Measurements from ENCODE around the gene INAFM2. TPM values are rescaled to one million over a fixed set of nuclear protein-coding genes. Genes with fewer than 3 reads are reported as not detected.

INAFM2 gene
- total RNA-seq, 1 experiment from 2014 or later, result 25.4 TPM

- DNase-seq, result no peak
- Histone ChIP-seq H2AK5ac (ENCODE audit: insufficient read length, low read length) (no peak overlapping the region), H3K9me3 (ENCODE audit: control insufficient read depth, low read depth, low read length) (no peaks in the 10 kb centered on the region), H2BK12ac (ENCODE audit: insufficient read length, low read depth, low read length) (no peak overlapping the region), H2BK15ac (ENCODE audit: low read depth, low read length) (no peak overlapping the region), H3K79me1 (ENCODE audit: insufficient read depth, low read depth, low read length, poor library complexity, severe bottlenecking) (no peaks in the 10 kb centered on the region), H2AFZ (ENCODE audit: low read length) (no peak overlapping the region), H3K4me1 (ENCODE audit: insufficient read depth, low read length) (no peaks in the 10 kb centered on the region; the same call in 1 of the 2 replicates), H3K4ac (ENCODE audit: low read depth, low read length) (no peak overlapping the region), H3K14ac (ENCODE audit: insufficient read depth, low read length) (no peak overlapping the region), H3K9ac (ENCODE audit: extremely low read depth, insufficient read length, low read length) (no peak overlapping the region), H3K56ac (ENCODE audit: insufficient read length, low read depth, low read length) (no peak overlapping the region), H3K27me3 (ENCODE audit: insufficient read depth, low read length) (no peaks in the 10 kb centered on the region), H3K18ac (ENCODE audit: insufficient read length, low read depth, low read length) (no peak overlapping the region), H3K23ac (ENCODE audit: insufficient read length, low read depth, low read length) (no peak overlapping the region), H3K23me2 (ENCODE audit: insufficient read length, low read depth, low read length, poor library complexity, severe bottlenecking) (no peaks in the 10 kb centered on the region), H2BK120ac (ENCODE audit: low read depth, low read length, poor library complexity, severe bottlenecking) (no peak overlapping the region), H2BK5ac (ENCODE audit: insufficient read length, low read length) (no peak overlapping the region), H4K20me1 (ENCODE audit: control insufficient read depth, insufficient read depth, insufficient read length) (no peaks in the 10 kb centered on the region), H4K8ac (replicated peaks; ENCODE audit: insufficient read length, low read depth, low read length) (no peak overlapping the region), H3K4me2 (ENCODE audit: insufficient read depth, insufficient read length, low read length) (no peak overlapping the region), H3K27ac (ENCODE audit: insufficient read length, low read depth, low read length) (no peak overlapping the region), H4K5ac (ENCODE audit: insufficient read length, low read depth, low read length) (no peak overlapping the region), H3T11ph (ENCODE audit: low read length) (no peak overlapping the region), H2BK20ac (ENCODE audit: low read depth, low read length, poor library complexity, severe bottlenecking) (no peak overlapping the region), H3K79me2 (ENCODE audit: insufficient read depth, low read length) (no peaks in the 10 kb centered on the region), H4K91ac (ENCODE audit: insufficient read length, low read depth, low read length) (no peak overlapping the region)
- H3K27ac Mint-ChIP-seq, result no peak overlapping the region; a peak in 1 of 7 replicates
- no peaks in the 10 kb centered on the region; a peak in 1 of 5 replicates for H3K9me3 Mint-ChIP-seq
- no peak overlapping the region for H3K4me3 Mint-ChIP-seq
- no peaks in the 10 kb centered on the region for H3K36me3 Mint-ChIP-seq (ENCODE audit: insufficient read depth in 1 of 3, low read depth in 3 of 3)
- H3K27me3 Mint-ChIP-seq (ENCODE audit: low read depth), result peaks cover 67% of the 10 kb centered on the region
- TF ChIP-seq CTCF (conservative IDR thresholded peaks at IDR 0.05), result no peak
- H3K4me1 Mint-ChIP-seq, result peaks cover 16 to 20% of the 10 kb centered on the region in 2 experiments
- WGBS (ENCODE audit: extremely low coverage, insufficient read length, low lambda C conversion rate), result no CpG with 5 or more reads among the region's 10 CpGs
Observed at GRCh38 chr15:40313531-40314398, 9.7 kb upstream of the INAFM2 start.
